GM23338 (cell line): ENCODE results near the gene TANGO6. TPM values are rescaled to one million over a fixed set of nuclear protein-coding genes. Genes with fewer than 3 reads are reported as not detected.

Source experiments
- ATAC-seq: fragments of 200-7000 bp; cut with Tn5 transposase; 3 replicates; pipeline ENCODE4 v1.9.1; 2020
- DNase-seq: peaks from one replicate; pipeline ENCODE4 v3.0.0-alpha.2; 2015; ENCODE audit warnings: low spot score
- H2AFZ ChIP-seq: fragments of 200-600 bp; sonication (generic); 2 replicates; pipeline ENCODE4 v1.8.0; 2016; ENCODE audit warnings: antibody characterized with exemption, mild to moderate bottlenecking, moderate library complexity
- H3F3A ChIP-seq: fragments of 200-600 bp; sonication (generic); replicated peaks from 2 replicates; pipeline ENCODE4 v1.8.0; 2017; ENCODE audit warnings: antibody characterized with exemption, mixed run types, low read depth
- H3K27ac ChIP-seq: fragments of 200-600 bp; sonication (generic); 2 replicates; pipeline ENCODE4 v1.6.1; 2016; ENCODE audit warnings: low read depth
- H3K27me3 ChIP-seq: fragments of 200-600 bp; sonication (generic); 2 replicates; pipeline ENCODE4 v1.8.0; 2016; ENCODE audit warnings: mild to moderate bottlenecking, mixed run types, moderate library complexity; ENCODE audit not compliant: insufficient read depth
- H3K36me3 ChIP-seq: fragments of 200-600 bp; sonication (generic); 2 replicates; pipeline ENCODE4 v1.8.0; 2016; ENCODE audit warnings: mild to moderate bottlenecking; ENCODE audit not compliant: insufficient read depth
- H3K4me1 ChIP-seq: fragments of 200-600 bp; sonication (generic); 2 replicates; pipeline ENCODE4 v1.8.0; 2016; ENCODE audit warnings: mild to moderate bottlenecking, moderate library complexity; ENCODE audit not compliant: insufficient read depth
- H3K4me2 ChIP-seq: fragments of 200-600 bp; sonication (generic); 2 replicates; pipeline ENCODE4 v1.7.1; 2017; ENCODE audit warnings: mixed run types
- H3K4me3 ChIP-seq: fragments of 200-600 bp; sonication (generic); 2 replicates; pipeline ENCODE4 v1.6.1; 2016; ENCODE audit warnings: mixed run types
- H3K79me2 ChIP-seq: fragments of 200-600 bp; sonication (generic); replicated peaks from 2 replicates; pipeline ENCODE4 v1.8.0; 2017; ENCODE audit warnings: mild to moderate bottlenecking; ENCODE audit not compliant: insufficient read depth
- H3K9me2 ChIP-seq: fragments of 200-600 bp; sonication (generic); 2 replicates; pipeline ENCODE4 v1.8.0; 2017; ENCODE audit not compliant: insufficient read depth
- H4K20me1 ChIP-seq: fragments of 200-600 bp; sonication (generic); replicated peaks from 2 replicates; pipeline ENCODE4 v1.8.0; 2017; ENCODE audit warnings: mild to moderate bottlenecking; ENCODE audit not compliant: insufficient read depth
- H3K27ac Mint-ChIP-seq: 2 replicates; pipeline ENCODE4 v1.8.0; 2020; ENCODE audit warnings: inconsistent platforms, mild to moderate bottlenecking, moderate library complexity, mixed read lengths
- H3K27me3 Mint-ChIP-seq: 3 replicates; pipeline ENCODE4 v1.8.0; 2022; ENCODE audit warnings: low read depth, mild to moderate bottlenecking, moderate library complexity, mixed read lengths, inconsistent platforms; ENCODE audit not compliant: insufficient read depth, poor library complexity
- H3K36me3 Mint-ChIP-seq: 3 replicates; pipeline ENCODE4 v1.8.0; 2021; ENCODE audit warnings: low read depth, mild to moderate bottlenecking, inconsistent platforms, moderate library complexity, mixed read lengths
- H3K4me1 Mint-ChIP-seq: 3 replicates; pipeline ENCODE4 v1.8.0; 2020; ENCODE audit warnings: mild to moderate bottlenecking, inconsistent platforms, mixed read lengths
- H3K4me3 Mint-ChIP-seq: 3 replicates; pipeline ENCODE4 v1.8.0; 2021; ENCODE audit warnings: moderate library complexity, mild to moderate bottlenecking, inconsistent platforms, mixed read lengths
- H3K9me3 Mint-ChIP-seq: 3 replicates; pipeline ENCODE4 v1.8.0; 2020; ENCODE audit warnings: moderate library complexity, mild to moderate bottlenecking, inconsistent platforms, mixed read lengths
- CREB1 ChIP-seq: fragments of 250-450 bp; sonication (Bioruptor Pico); IDR thresholded peaks from 2 replicates; pipeline ENCODE4 v1.5.0; 2020; ENCODE audit warnings: low read depth, mild to moderate bottlenecking, moderate library complexity
- EZH2phosphoT487 ChIP-seq: fragments of 200-600 bp; sonication (generic); IDR thresholded peaks from one replicate; pipeline ENCODE4 v1.8.1; 2018; ENCODE audit warnings: antibody characterized with exemption; ENCODE audit not compliant: unreplicated experiment
- JUNB ChIP-seq: IDR thresholded peaks from one replicate; pipeline ENCODE4 v1.6.1; 2016; ENCODE audit warnings: antibody characterized with exemption; ENCODE audit not compliant: unreplicated experiment
- POLR2AphosphoS5 ChIP-seq: IDR thresholded peaks from 2 replicates; pipeline ENCODE4 v1.6.1; 2016; ENCODE audit warnings: antibody characterized with exemption, low read depth
- STAT1 ChIP-seq: IDR thresholded peaks from one replicate; pipeline ENCODE4 v1.6.1; 2016; ENCODE audit warnings: antibody characterized with exemption; ENCODE audit not compliant: unreplicated experiment
- ZNF114 ChIP-seq: fragments of 250-450 bp; sonication (Bioruptor Pico); IDR thresholded peaks from 2 replicates; pipeline ENCODE4 v1.5.0; 2020; ENCODE audit warnings: mild to moderate bottlenecking, moderate library complexity
- ZNF331 ChIP-seq: fragments of 250-450 bp; sonication (Bioruptor Pico); IDR thresholded peaks from 2 replicates; pipeline ENCODE4 v1.5.0; 2020; ENCODE audit warnings: low read depth, mild to moderate bottlenecking, moderate library complexity
- polyA plus RNA-seq: library from polyadenylated mRNA; unstranded; fragments of >200 nt; fragmentation: Nextera tagmentation; extraction: Ambion mirVana; gene quantifications from 2 replicates; pipeline ENCODE4 v1.2.1, GENCODE V29; 2016
- total RNA-seq: library from RNA; depleted of rRNA; stranded (reverse); fragments of >200 nt; shearing (Covaris generic); gene quantifications from 2 replicates; pipeline ENCODE4 v1.2.3, GENCODE V29; 2014
- TF ChIP-seq, protein P1 (sequence below): fragments of 250-450 bp; sonication (Bioruptor Pico); IDR thresholded peaks from 2 replicates; pipeline ENCODE4 v1.5.0; 2020; ENCODE audit warnings: mild to moderate bottlenecking, moderate library complexity
- TF ChIP-seq, protein P2 (sequence below), 2 experiments: fragments of 200-600 bp in 1 of 2; sonication (generic) in 1 of 2; conservative IDR thresholded peaks; 2 replicates each; pipeline versions ENCODE4 v1.5.1 to v1.6.1; 2016 to 2017; ENCODE audit warnings: antibody characterized with exemption in 2 of 2, low read depth in 2 of 2, mild to moderate bottlenecking in 2 of 2, moderate library complexity in 1 of 2
- TF ChIP-seq, protein P3 (sequence below): IDR thresholded peaks from one replicate; pipeline ENCODE4 v1.6.1; 2018; ENCODE audit warnings: antibody characterized with exemption; ENCODE audit not compliant: unreplicated experiment

The TANGO6 gene
- total and polyA plus RNA-seq, 2 experiments from 2014 or later = 7.2 to 23.2 TPM

DNA sequence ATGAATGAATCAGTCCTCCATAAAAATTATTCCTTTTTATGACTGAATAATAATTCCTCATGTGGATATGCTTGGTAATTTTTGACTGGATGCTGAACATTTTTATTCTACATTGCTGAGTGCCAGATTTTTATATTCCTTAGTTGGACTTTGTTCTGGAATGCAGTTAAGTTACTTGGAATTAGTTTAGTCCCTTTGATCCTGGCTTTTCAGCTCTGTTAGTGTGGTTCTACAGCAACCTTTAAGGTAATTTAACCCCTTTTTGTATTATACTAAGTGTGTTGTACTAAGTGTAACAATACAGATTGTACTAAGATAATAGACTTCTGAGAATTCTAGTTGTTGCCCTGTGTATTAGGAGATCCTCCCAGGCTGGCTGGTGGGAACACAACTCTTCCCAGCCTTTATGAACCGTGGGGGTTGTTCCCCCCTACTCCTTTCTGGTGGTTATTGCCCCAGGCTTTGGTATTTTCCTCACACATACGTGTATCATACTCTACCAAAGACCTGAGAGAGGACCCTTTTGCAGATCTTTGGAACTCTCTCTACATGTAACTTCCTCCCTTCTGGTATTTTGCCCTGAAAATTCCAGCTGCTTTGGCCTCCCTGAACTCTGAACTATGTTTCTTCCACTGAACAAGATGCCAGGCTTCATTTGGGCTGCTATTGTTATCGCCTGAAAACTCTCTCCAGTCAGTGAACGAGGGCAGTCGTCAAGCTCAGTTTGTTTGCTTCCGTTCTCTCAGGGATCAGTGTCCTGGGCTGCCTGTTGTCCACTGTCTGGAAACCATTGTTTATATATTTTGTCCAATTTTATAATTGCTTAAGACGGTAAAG lies 30.5 kb downstream of the TANGO6 start (continued):
- TF ChIP-seq, protein P1, sequence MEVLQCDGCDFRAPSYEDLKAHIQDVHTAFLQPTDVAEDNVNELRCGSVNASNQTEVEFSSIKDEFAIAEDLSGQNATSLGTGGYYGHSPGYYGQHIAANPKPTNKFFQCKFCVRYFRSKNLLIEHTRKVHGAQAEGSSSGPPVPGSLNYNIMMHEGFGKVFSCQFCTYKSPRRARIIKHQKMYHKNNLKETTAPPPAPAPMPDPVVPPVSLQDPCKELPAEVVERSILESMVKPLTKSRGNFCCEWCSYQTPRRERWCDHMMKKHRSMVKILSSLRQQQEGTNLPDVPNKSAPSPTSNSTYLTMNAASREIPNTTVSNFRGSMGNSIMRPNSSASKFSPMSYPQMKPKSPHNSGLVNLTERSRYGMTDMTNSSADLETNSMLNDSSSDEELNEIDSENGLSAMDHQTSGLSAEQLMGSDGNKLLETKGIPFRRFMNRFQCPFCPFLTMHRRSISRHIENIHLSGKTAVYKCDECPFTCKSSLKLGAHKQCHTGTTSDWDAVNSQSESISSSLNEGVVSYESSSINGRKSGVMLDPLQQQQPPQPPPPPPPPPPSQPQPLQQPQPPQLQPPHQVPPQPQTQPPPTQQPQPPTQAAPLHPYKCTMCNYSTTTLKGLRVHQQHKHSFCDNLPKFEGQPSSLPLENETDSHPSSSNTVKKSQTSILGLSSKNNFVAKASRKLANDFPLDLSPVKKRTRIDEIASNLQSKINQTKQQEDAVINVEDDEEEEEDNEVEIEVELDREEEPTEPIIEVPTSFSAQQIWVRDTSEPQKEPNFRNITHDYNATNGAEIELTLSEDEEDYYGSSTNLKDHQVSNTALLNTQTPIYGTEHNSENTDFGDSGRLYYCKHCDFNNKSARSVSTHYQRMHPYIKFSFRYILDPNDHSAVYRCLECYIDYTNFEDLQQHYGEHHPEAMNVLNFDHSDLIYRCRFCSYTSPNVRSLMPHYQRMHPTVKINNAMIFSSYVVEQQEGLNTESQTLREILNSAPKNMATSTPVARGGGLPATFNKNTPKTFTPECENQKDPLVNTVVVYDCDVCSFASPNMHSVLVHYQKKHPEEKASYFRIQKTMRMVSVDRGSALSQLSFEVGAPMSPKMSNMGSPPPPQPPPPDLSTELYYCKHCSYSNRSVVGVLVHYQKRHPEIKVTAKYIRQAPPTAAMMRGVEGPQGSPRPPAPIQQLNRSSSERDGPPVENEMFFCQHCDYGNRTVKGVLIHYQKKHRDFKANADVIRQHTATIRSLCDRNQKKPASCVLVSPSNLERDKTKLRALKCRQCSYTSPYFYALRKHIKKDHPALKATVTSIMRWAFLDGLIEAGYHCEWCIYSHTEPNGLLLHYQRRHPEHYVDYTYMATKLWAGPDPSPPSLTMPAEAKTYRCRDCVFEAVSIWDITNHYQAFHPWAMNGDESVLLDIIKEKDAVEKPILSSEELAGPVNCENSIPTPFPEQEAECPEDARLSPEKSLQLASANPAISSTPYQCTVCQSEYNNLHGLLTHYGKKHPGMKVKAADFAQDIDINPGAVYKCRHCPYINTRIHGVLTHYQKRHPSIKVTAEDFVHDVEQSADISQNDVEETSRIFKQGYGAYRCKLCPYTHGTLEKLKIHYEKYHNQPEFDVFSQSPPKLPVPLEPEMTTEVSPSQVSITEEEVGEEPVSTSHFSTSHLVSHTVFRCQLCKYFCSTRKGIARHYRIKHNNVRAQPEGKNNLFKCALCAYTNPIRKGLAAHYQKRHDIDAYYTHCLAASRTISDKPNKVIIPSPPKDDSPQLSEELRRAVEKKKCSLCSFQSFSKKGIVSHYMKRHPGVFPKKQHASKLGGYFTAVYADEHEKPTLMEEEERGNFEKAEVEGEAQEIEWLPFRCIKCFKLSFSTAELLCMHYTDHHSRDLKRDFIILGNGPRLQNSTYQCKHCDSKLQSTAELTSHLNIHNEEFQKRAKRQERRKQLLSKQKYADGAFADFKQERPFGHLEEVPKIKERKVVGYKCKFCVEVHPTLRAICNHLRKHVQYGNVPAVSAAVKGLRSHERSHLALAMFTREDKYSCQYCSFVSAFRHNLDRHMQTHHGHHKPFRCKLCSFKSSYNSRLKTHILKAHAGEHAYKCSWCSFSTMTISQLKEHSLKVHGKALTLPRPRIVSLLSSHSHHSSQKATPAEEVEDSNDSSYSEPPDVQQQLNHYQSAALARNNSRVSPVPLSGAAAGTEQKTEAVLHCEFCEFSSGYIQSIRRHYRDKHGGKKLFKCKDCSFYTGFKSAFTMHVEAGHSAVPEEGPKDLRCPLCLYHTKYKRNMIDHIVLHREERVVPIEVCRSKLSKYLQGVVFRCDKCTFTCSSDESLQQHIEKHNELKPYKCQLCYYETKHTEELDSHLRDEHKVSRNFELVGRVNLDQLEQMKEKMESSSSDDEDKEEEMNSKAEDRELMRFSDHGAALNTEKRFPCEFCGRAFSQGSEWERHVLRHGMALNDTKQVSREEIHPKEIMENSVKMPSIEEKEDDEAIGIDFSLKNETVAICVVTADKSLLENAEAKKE = no peak
- TF ChIP-seq STAT1 (no peak), POLR2AphosphoS5 (no peak), EZH2phosphoT487 (no peak), ZNF114 (CRISPR knock-in tag) (no peak), CREB1 (CRISPR knock-in tag) (no peak)
- TF ChIP-seq, protein P2, sequence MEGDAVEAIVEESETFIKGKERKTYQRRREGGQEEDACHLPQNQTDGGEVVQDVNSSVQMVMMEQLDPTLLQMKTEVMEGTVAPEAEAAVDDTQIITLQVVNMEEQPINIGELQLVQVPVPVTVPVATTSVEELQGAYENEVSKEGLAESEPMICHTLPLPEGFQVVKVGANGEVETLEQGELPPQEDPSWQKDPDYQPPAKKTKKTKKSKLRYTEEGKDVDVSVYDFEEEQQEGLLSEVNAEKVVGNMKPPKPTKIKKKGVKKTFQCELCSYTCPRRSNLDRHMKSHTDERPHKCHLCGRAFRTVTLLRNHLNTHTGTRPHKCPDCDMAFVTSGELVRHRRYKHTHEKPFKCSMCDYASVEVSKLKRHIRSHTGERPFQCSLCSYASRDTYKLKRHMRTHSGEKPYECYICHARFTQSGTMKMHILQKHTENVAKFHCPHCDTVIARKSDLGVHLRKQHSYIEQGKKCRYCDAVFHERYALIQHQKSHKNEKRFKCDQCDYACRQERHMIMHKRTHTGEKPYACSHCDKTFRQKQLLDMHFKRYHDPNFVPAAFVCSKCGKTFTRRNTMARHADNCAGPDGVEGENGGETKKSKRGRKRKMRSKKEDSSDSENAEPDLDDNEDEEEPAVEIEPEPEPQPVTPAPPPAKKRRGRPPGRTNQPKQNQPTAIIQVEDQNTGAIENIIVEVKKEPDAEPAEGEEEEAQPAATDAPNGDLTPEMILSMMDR (conservative IDR thresholded peaks at IDR 0.05; ENCODE audit: low read depth in 2 of 2) = no peak

DNA sequence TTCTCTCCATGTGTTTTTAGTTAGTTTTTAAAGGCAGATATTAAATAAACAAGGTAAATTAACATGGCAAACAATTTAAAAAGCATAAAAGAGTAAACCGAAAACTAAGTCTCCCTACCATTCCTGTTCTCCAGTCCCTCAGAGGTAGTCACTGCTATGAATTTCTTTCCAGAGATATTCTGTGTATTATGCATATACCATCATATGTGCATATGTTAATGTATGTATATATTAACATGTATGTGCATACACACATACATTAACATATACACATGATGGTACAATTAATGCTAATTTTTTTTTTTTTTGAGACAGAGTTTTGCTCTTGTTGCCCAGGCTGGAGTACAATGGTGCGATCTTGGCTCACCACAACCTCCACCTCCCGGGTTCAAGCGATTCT lies 32.5 kb downstream of the TANGO6 start:
- Mint-ChIP-seq H3K4me1 (no peaks in the 10 kb centered on the region), H3K4me3 (no peak overlapping the region), H3K27ac (no peak overlapping the region), H3K36me3 (peaks cover 27% of the 10 kb centered on the region), H3K9me3 (no peaks in the 10 kb centered on the region), H3K27me3 (peaks cover 2% of the 10 kb centered on the region)
- Histone ChIP-seq H3K9me2 (no peaks in the 10 kb centered on the region), H2AFZ (no peak overlapping the region), H4K20me1 (no peaks in the 10 kb centered on the region), H3F3A (no peaks in the 10 kb centered on the region), H3K79me2 (no peaks in the 10 kb centered on the region), H3K4me3 (no peak overlapping the region), H3K4me2 (no peak overlapping the region), H3K36me3 (peaks cover 14% of the 10 kb centered on the region), H3K4me1 (no peaks in the 10 kb centered on the region), H3K27me3 (no peaks in the 10 kb centered on the region), H3K27ac (no peak overlapping the region)
- DNase-seq = no peak
- ATAC-seq = no peak
- TF ChIP-seq STAT1 (no peak), POLR2AphosphoS5 (no peak), EZH2phosphoT487 (no peak), JUNB (no peak), ZNF331 (no peak)
- TF ChIP-seq, protein P2 (conservative IDR thresholded peaks at IDR 0.05; ENCODE audit: low read depth in 2 of 2) = no peak
- TF ChIP-seq, protein P3, sequence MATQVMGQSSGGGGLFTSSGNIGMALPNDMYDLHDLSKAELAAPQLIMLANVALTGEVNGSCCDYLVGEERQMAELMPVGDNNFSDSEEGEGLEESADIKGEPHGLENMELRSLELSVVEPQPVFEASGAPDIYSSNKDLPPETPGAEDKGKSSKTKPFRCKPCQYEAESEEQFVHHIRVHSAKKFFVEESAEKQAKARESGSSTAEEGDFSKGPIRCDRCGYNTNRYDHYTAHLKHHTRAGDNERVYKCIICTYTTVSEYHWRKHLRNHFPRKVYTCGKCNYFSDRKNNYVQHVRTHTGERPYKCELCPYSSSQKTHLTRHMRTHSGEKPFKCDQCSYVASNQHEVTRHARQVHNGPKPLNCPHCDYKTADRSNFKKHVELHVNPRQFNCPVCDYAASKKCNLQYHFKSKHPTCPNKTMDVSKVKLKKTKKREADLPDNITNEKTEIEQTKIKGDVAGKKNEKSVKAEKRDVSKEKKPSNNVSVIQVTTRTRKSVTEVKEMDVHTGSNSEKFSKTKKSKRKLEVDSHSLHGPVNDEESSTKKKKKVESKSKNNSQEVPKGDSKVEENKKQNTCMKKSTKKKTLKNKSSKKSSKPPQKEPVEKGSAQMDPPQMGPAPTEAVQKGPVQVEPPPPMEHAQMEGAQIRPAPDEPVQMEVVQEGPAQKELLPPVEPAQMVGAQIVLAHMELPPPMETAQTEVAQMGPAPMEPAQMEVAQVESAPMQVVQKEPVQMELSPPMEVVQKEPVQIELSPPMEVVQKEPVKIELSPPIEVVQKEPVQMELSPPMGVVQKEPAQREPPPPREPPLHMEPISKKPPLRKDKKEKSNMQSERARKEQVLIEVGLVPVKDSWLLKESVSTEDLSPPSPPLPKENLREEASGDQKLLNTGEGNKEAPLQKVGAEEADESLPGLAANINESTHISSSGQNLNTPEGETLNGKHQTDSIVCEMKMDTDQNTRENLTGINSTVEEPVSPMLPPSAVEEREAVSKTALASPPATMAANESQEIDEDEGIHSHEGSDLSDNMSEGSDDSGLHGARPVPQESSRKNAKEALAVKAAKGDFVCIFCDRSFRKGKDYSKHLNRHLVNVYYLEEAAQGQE = no peak
